ENCODE data around the gene KCNQ1.

Gene KCNQ1

GRCh38 chr11:2836315-2837095 lies 391.7 kb downstream of the KCNQ1 start:
- no peak overlapping the region for H2AFZ ChIP-seq (ENCODE audit: low read length)

DNA sequence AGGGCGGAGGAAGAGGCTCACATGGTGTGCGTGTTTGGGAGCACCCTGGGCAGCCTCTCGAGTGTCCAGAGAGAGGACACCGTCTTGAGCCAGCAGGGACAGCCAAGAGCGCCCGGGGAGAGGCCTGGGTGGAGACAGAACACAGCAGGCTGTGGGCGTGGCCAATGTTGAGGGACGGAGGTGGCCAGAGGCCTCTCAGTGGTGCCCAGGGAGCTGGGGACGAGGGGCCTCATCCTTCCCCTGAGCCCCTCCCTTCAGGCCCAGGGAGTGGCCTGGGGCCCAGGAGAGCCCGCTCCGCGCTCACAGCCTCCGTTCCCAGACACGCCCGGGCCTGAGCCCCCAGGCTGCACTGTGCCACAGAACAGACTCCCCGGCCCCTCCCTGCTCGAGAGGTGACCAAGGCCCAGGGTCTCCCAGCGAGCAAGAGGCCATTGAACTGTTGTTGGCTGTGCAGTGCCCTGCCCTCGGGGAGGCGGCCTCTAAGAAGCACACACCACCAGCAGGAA lies 392.3 kb downstream of the KCNQ1 start:
- no peaks in the 10 kb centered on the region for H3K79me2 ChIP-seq (ENCODE audit: insufficient read depth, low read length)
- no peaks in the 10 kb centered on the region for H3K36me3 ChIP-seq (ENCODE audit: insufficient read depth, low read length)
- H3K9ac ChIP-seq (ENCODE audit: low read length): no peak overlapping the region
- H3K9me3 ChIP-seq (ENCODE audit: low read length): no peaks in the 10 kb centered on the region
- H3F3A ChIP-seq (ENCODE audit: insufficient read depth, low read length): no peaks in the 10 kb centered on the region
- no peak overlapping the region for H3K27ac ChIP-seq (ENCODE audit: low read depth, low read length, poor library complexity, severe bottlenecking)
- H3K4me1 ChIP-seq (ENCODE audit: insufficient read depth, low read length, severe bottlenecking): no peaks in the 10 kb centered on the region
- no peaks in the 10 kb centered on the region for H3K27me3 ChIP-seq (ENCODE audit: insufficient read depth, low read length)
- H3K4me2 ChIP-seq (ENCODE audit: low read length): no peak overlapping the region
- H3K4me3 ChIP-seq (ENCODE audit: low read depth, low read length, poor library complexity, severe bottlenecking): no peak overlapping the region
- no peaks in the 10 kb centered on the region for H4K20me1 ChIP-seq (ENCODE audit: insufficient read depth, low read length)
- TF ChIP-seq, protein P1, sequence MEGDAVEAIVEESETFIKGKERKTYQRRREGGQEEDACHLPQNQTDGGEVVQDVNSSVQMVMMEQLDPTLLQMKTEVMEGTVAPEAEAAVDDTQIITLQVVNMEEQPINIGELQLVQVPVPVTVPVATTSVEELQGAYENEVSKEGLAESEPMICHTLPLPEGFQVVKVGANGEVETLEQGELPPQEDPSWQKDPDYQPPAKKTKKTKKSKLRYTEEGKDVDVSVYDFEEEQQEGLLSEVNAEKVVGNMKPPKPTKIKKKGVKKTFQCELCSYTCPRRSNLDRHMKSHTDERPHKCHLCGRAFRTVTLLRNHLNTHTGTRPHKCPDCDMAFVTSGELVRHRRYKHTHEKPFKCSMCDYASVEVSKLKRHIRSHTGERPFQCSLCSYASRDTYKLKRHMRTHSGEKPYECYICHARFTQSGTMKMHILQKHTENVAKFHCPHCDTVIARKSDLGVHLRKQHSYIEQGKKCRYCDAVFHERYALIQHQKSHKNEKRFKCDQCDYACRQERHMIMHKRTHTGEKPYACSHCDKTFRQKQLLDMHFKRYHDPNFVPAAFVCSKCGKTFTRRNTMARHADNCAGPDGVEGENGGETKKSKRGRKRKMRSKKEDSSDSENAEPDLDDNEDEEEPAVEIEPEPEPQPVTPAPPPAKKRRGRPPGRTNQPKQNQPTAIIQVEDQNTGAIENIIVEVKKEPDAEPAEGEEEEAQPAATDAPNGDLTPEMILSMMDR (IDR thresholded peaks at IDR 0.05; ENCODE audit: low read length): no peak
- no peak overlapping the region for H2AFZ ChIP-seq (ENCODE audit: low read length)
- H3K9me2 ChIP-seq (ENCODE audit: low read depth, low read length): no peaks in the 10 kb centered on the region

More at GRCh38 chr11:2836315-2837095, 391.7 kb downstream of the KCNQ1 start:
- no peaks in the 10 kb centered on the region for H3K9me2 ChIP-seq (ENCODE audit: low read depth, low read length)
- H3F3A ChIP-seq (ENCODE audit: insufficient read depth, low read length): no peaks in the 10 kb centered on the region
- TF ChIP-seq, protein P1 (IDR thresholded peaks at IDR 0.05; ENCODE audit: low read length): no peak
- TF ChIP-seq EZH2 (IDR thresholded peaks at IDR 0.05; ENCODE audit: borderline replicate concordance, low read length): no peak
- H3K4me2 ChIP-seq (ENCODE audit: low read length): no peak overlapping the region
- no peaks in the 10 kb centered on the region for H3K79me2 ChIP-seq (ENCODE audit: insufficient read depth, low read length)
- no peak overlapping the region for H3K4me3 ChIP-seq (ENCODE audit: low read depth, low read length, poor library complexity, severe bottlenecking)
- no peaks in the 10 kb centered on the region for H3K27me3 ChIP-seq (ENCODE audit: insufficient read depth, low read length)
- no peaks in the 10 kb centered on the region for H3K4me1 ChIP-seq (ENCODE audit: insufficient read depth, low read length, severe bottlenecking)
- H4K20me1 ChIP-seq (ENCODE audit: insufficient read depth, low read length): no peaks in the 10 kb centered on the region
- no peak overlapping the region for H3K27ac ChIP-seq (ENCODE audit: low read depth, low read length, poor library complexity, severe bottlenecking)
- H3K9me3 ChIP-seq (ENCODE audit: low read length): no peaks in the 10 kb centered on the region
- H3K36me3 ChIP-seq (ENCODE audit: insufficient read depth, low read length): no peaks in the 10 kb centered on the region
- H3K9ac ChIP-seq (ENCODE audit: low read length): no peak overlapping the region

GRCh38 chr11:2837651-2838050 lies 392.8 kb downstream of the KCNQ1 start:
- Histone ChIP-seq H3K9ac (ENCODE audit: low read length) (no peak overlapping the region), H2AFZ (ENCODE audit: low read length) (no peak overlapping the region), H3K9me3 (ENCODE audit: low read length) (no peaks in the 10 kb centered on the region), H3K4me1 (ENCODE audit: insufficient read depth, low read length, severe bottlenecking) (no peaks in the 10 kb centered on the region), H3K27me3 (ENCODE audit: insufficient read depth, low read length) (no peaks in the 10 kb centered on the region), H3K4me2 (ENCODE audit: low read length) (no peak overlapping the region), H3K36me3 (ENCODE audit: insufficient read depth, low read length) (no peaks in the 10 kb centered on the region), H4K20me1 (ENCODE audit: insufficient read depth, low read length) (no peaks in the 10 kb centered on the region), H3F3A (ENCODE audit: insufficient read depth, low read length) (no peaks in the 10 kb centered on the region), H3K79me2 (ENCODE audit: insufficient read depth, low read length) (no peaks in the 10 kb centered on the region), H3K9me2 (ENCODE audit: low read depth, low read length) (no peaks in the 10 kb centered on the region), H3K4me3 (ENCODE audit: low read depth, low read length, poor library complexity, severe bottlenecking) (no peak overlapping the region), H3K27ac (ENCODE audit: low read depth, low read length, poor library complexity, severe bottlenecking) (no peak overlapping the region)
- TF ChIP-seq, protein P1 (IDR thresholded peaks at IDR 0.05; ENCODE audit: low read length): no peak
- no peak for TF ChIP-seq EZH2 (IDR thresholded peaks at IDR 0.05; ENCODE audit: borderline replicate concordance, low read length)
